ENCODE results near the gene SFMBT2.
"Not testable (repeated sequence)": the region's sequence is repeated elsewhere in the genome, so short reads cannot be mapped to it uniquely, and the experiment has no call there.

Gene SFMBT2

DNA sequence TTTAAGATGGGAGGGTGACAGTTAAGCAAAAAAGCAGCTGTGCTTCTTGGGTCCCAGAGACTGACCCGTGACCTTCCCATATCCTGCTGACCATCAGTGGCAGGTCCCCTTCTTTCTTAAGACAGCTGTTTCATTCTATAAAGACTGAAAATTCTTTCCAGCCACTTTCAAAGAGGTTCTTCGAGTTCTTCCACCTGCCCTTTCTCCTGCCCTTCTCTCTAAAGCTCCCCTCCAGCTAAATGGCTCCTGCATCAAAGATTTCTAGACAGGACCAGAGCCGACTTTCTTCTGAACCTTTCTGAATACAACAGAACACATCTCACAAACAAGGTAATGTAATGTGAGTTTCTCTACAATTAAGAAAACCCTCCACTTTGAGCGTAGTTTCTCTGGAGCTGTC, 180.8 kb downstream of the SFMBT2 start:
- no peak overlapping the region for H3K27ac ChIP-seq (ENCODE audit: low read length)
- peaks cover 4% of the 10 kb centered on the region; the same call in 1 of the 2 replicates for H3K4me1 ChIP-seq (ENCODE audit: insufficient read depth, low read length)
- H3K9me3 ChIP-seq (ENCODE audit: insufficient read depth, low read depth, low read length): no peaks in the 10 kb centered on the region
- H3K27me3 ChIP-seq (ENCODE audit: insufficient read depth, low read length): no peaks in the 10 kb centered on the region
- H3K4me3 ChIP-seq (ENCODE audit: low read length): no peak overlapping the region
- no peak overlapping the region for H3K9ac ChIP-seq (ENCODE audit: low read depth, low read length)
- no peaks in the 10 kb centered on the region for H3K36me3 ChIP-seq (ENCODE audit: insufficient read depth, low read depth, low read length)

- Histone ChIP-seq H3K4me1 (ENCODE audit: insufficient read depth, low read length) (peaks cover 4% of the 10 kb centered on the region; the same call in 1 of the 2 replicates), H3K9ac (ENCODE audit: low read depth, low read length) (no peak overlapping the region), H3K27me3 (ENCODE audit: insufficient read depth, low read length) (no peaks in the 10 kb centered on the region), H3K27ac (ENCODE audit: low read length) (no peak overlapping the region), H3K4me3 (ENCODE audit: low read length) (no peak overlapping the region), H3K36me3 (ENCODE audit: insufficient read depth, low read depth, low read length) (no peaks in the 10 kb centered on the region; the same call in 1 of the 2 replicates), H3K9me3 (ENCODE audit: insufficient read depth, low read depth, low read length) (peaks cover 16% of the 10 kb centered on the region)
Observed at GRCh38 chr10:7225133-7225532, 185.7 kb downstream of the SFMBT2 start.

- Histone ChIP-seq H3K9me3 (ENCODE audit: insufficient read depth, low read depth, low read length) (peaks cover 12% of the 10 kb centered on the region), H3K9ac (ENCODE audit: low read depth, low read length) (no peak overlapping the region), H3K4me1 (ENCODE audit: insufficient read depth, low read length) (no peaks in the 10 kb centered on the region), H3K36me3 (ENCODE audit: insufficient read depth, low read depth, low read length) (no peaks in the 10 kb centered on the region; the same call in 1 of the 2 replicates), H3K4me3 (ENCODE audit: low read length) (no peak overlapping the region), H3K27me3 (ENCODE audit: insufficient read depth, low read length) (no peaks in the 10 kb centered on the region), H3K27ac (ENCODE audit: low read length) (no peak overlapping the region)
Observed at GRCh38 chr10:7218968-7219367, 191.9 kb downstream of the SFMBT2 start.

DNA sequence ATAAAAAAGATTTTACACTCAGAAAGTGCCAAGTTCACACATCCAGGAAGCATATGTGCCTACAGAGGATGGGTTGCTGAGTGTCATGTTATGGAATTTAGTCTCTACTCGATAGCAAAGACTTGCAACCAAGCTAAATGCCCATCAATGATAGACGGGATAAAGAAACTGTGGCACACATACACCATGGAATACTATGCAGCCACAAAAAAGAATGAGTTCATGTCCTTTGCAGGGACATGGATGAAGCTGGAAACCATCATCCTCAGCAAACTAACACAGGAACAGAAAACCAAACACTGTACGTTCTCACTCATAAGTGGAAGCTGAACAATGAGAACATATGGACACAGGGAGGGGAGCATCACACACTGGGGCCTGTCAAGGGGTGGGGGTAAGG, 198.1 kb downstream of the SFMBT2 start:
- not testable (repeated sequence) for H3K27me3 ChIP-seq (ENCODE audit: insufficient read depth, low read length); H3K4me3 ChIP-seq (ENCODE audit: low read length); H3K27ac ChIP-seq (ENCODE audit: low read length); H3K36me3 ChIP-seq (ENCODE audit: insufficient read depth, low read depth, low read length); H3K9me3 ChIP-seq (ENCODE audit: insufficient read depth, low read depth, low read length); H3K9ac ChIP-seq (ENCODE audit: low read depth, low read length); H3K4me1 ChIP-seq (ENCODE audit: insufficient read depth, low read length)

GRCh38 chr10:7211857-7212577, 198.8 kb downstream of the SFMBT2 start:
- Histone ChIP-seq H3K4me3 (ENCODE audit: low read length) (no peak overlapping the region), H3K4me1 (ENCODE audit: insufficient read depth, low read length) (peaks cover 8% of the 10 kb centered on the region; the same call in 1 of the 2 replicates), H3K9ac (ENCODE audit: low read depth, low read length) (no peak overlapping the region), H3K9me3 (ENCODE audit: insufficient read depth, low read depth, low read length) (no peaks in the 10 kb centered on the region), H3K27me3 (ENCODE audit: insufficient read depth, low read length) (no peaks in the 10 kb centered on the region), H3K27ac (ENCODE audit: low read length) (no peak overlapping the region), H3K36me3 (ENCODE audit: insufficient read depth, low read depth, low read length) (no peaks in the 10 kb centered on the region)

- Histone ChIP-seq H3K36me3 (ENCODE audit: insufficient read depth, low read depth, low read length) (no peaks in the 10 kb centered on the region), H3K9me3 (ENCODE audit: insufficient read depth, low read depth, low read length) (no peaks in the 10 kb centered on the region), H3K27me3 (ENCODE audit: insufficient read depth, low read length) (no peaks in the 10 kb centered on the region), H3K4me3 (ENCODE audit: low read length) (no peak overlapping the region), H3K9ac (ENCODE audit: low read depth, low read length) (no peak overlapping the region), H3K27ac (ENCODE audit: low read length) (no peak overlapping the region), H3K4me1 (ENCODE audit: insufficient read depth, low read length) (peaks cover 8% of the 10 kb centered on the region; the same call in 1 of the 2 replicates)
Observed at GRCh38 chr10:7210516-7210915, 200.3 kb downstream of the SFMBT2 start.

GRCh38 chr10:7209458-7209857, 201.4 kb downstream of the SFMBT2 start:
- no peaks in the 10 kb centered on the region for H3K36me3 ChIP-seq (ENCODE audit: insufficient read depth, low read depth, low read length)
- no peaks in the 10 kb centered on the region for H3K27me3 ChIP-seq (ENCODE audit: insufficient read depth, low read length)
- peaks cover 8% of the 10 kb centered on the region; the same call in 1 of the 2 replicates for H3K4me1 ChIP-seq (ENCODE audit: insufficient read depth, low read length)
- no peak overlapping the region for H3K4me3 ChIP-seq (ENCODE audit: low read length)
- H3K9ac ChIP-seq (ENCODE audit: low read depth, low read length): no peak overlapping the region
- H3K9me3 ChIP-seq (ENCODE audit: insufficient read depth, low read depth, low read length): no peaks in the 10 kb centered on the region
- H3K27ac ChIP-seq (ENCODE audit: low read length): no peak overlapping the region

DNA sequence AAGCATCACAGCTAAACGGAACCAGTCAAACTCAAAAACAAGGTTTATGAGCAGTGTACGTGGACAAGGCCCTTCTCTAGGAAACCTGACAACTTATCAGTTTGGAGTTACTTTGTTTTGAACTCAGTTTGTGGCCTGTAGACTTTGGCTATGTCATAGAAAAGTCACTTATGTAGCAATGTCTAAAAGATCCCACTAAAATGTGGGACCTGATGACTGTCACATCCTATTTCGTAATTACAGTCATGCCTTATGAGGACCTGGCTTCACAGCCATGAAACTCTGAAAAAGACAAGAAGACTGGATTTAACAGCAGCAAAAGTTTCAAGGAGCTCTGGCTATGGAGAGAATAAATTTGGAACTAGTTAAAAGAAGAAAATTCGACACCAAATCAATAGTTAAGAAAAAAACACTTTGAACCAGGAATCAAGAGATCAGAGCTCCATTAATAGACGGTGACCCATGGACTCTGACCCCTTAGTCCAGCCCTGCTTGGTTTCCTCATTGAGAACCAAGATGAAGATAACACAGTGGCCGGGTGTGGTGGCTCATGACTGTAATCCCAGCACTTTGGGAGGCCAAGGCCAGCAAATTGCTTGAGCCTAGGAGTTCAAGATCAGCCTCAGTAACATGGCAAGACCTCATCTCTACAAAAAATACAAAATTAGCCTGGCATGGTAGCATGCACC, 204.3 kb downstream of the SFMBT2 start:
- H3K27ac ChIP-seq (ENCODE audit: low read length): no peak overlapping the region
- H3K9ac ChIP-seq (ENCODE audit: low read depth, low read length): no peak overlapping the region
- 0 out of 2 replicates have a peak, but pooled peaks cover 3% of the 10 kb centered on the region for H3K4me1 ChIP-seq (ENCODE audit: insufficient read depth, low read length)
- no peaks in the 10 kb centered on the region for H3K27me3 ChIP-seq (ENCODE audit: insufficient read depth, low read length)
- H3K9me3 ChIP-seq (ENCODE audit: insufficient read depth, low read depth, low read length): no peaks in the 10 kb centered on the region
- no peaks in the 10 kb centered on the region for H3K36me3 ChIP-seq (ENCODE audit: insufficient read depth, low read depth, low read length)
- H3K4me3 ChIP-seq (ENCODE audit: low read length): no peak overlapping the region

- H3K4me3 ChIP-seq (ENCODE audit: low read length): no peak overlapping the region
- no peak overlapping the region for H3K9ac ChIP-seq (ENCODE audit: low read depth, low read length)
- H3K27me3 ChIP-seq (ENCODE audit: insufficient read depth, low read length): no peaks in the 10 kb centered on the region
- H3K27ac ChIP-seq (ENCODE audit: low read length): no peak overlapping the region
- no peaks in the 10 kb centered on the region for H3K4me1 ChIP-seq (ENCODE audit: insufficient read depth, low read length)
- H3K36me3 ChIP-seq (ENCODE audit: insufficient read depth, low read depth, low read length): no peaks in the 10 kb centered on the region
- H3K9me3 ChIP-seq (ENCODE audit: insufficient read depth, low read depth, low read length): no peaks in the 10 kb centered on the region
Observed at GRCh38 chr10:7205656-7206055, 205.2 kb downstream of the SFMBT2 start.

- H3K36me3 ChIP-seq (ENCODE audit: insufficient read depth, low read depth, low read length): no peaks in the 10 kb centered on the region
- H3K4me1 ChIP-seq (ENCODE audit: insufficient read depth, low read length): no peaks in the 10 kb centered on the region
Observed at GRCh38 chr10:7202793-7203355, 208.0 kb downstream of the SFMBT2 start.

GRCh38 chr10:7199152-7199760, 211.6 kb downstream of the SFMBT2 start:
- H3K9ac ChIP-seq (ENCODE audit: low read depth, low read length): no peak overlapping the region
- no peak overlapping the region for H3K4me3 ChIP-seq (ENCODE audit: low read length)
- no peaks in the 10 kb centered on the region; the same call in 1 of the 2 replicates for H3K36me3 ChIP-seq (ENCODE audit: insufficient read depth, low read depth, low read length)
- no peaks in the 10 kb centered on the region for H3K4me1 ChIP-seq (ENCODE audit: insufficient read depth, low read length)
- H3K9me3 ChIP-seq (ENCODE audit: insufficient read depth, low read depth, low read length): no peaks in the 10 kb centered on the region; the same call in 1 of the 2 replicates
- no peak overlapping the region for H3K27ac ChIP-seq (ENCODE audit: low read length)
- no peaks in the 10 kb centered on the region for H3K27me3 ChIP-seq (ENCODE audit: insufficient read depth, low read length)

More at GRCh38 chr10:7202793-7203355, 208.0 kb downstream of the SFMBT2 start:
- Histone ChIP-seq H3K27me3 (ENCODE audit: insufficient read depth, low read length) (no peaks in the 10 kb centered on the region), H3K27ac (ENCODE audit: low read length) (no peak overlapping the region), H3K9ac (ENCODE audit: low read depth, low read length) (no peak overlapping the region), H3K9me3 (ENCODE audit: insufficient read depth, low read depth, low read length) (no peaks in the 10 kb centered on the region), H3K4me3 (ENCODE audit: low read length) (no peak overlapping the region)
